Measurements from ENCODE around the gene CDADC1. TPM values are rescaled to one million over a fixed set of nuclear protein-coding genes. Genes with fewer than 3 reads are reported as not detected.

Gene CDADC1
- total RNA-seq, 2 experiments from 2014 or later: 12.3 to 13.7 TPM

- ChIA-PET CTCF (no interaction called here), POLR2A (no interaction called here)
Measured at GRCh38 chr13:49342454-49342853, 94.7 kb downstream of the CDADC1 start.

More at GRCh38 chr13:49342454-49342853, 94.7 kb downstream of the CDADC1 start:
- Mint-ChIP-seq H3K4me1 (ENCODE audit: low read depth) (no peaks in the 10 kb centered on the region), H3K9me3 (ENCODE audit: insufficient read depth) (no peaks in the 10 kb centered on the region), H3K27me3 (ENCODE audit: low read depth) (no peaks in the 10 kb centered on the region), H3K36me3 (ENCODE audit: low read depth) (no peaks in the 10 kb centered on the region), H3K4me3 (no peak overlapping the region), H3K27ac (no peak overlapping the region)
- DNase-seq (no peak), ATAC-seq (no peak)

Other genes with a start within 250 kb of the CDADC1 start
- gene MLNR, start 27.6 kb upstream of the CDADC1 start, total RNA-seq: not detected
- gene CAB39L, start 196.1 kb downstream of the CDADC1 start, total RNA-seq: 1 to 10 TPM; 2.3 to 2.6 TPM
- 10 to 100 TPM; 13.5 to 15.1 TPM for gene SETDB2, start 196.3 kb downstream of the CDADC1 start, total RNA-seq
- 10 to 100 TPM; 93.4 to 94.8 TPM for gene PHF11, start 248.0 kb downstream of the CDADC1 start, total RNA-seq